Ishikawa (cell line): ENCODE results near the gene CIC.

Experiments used
- CEBPB ChIP-seq: IDR thresholded peaks from 2 replicates; pipeline ENCODE4 v1.6.1; 2012
- CREB1 ChIP-seq: IDR thresholded peaks from 2 replicates; pipeline ENCODE4 v1.6.1; 2012; ENCODE audit warnings: low read depth
- EGR1 ChIP-seq: IDR thresholded peaks from 2 replicates; pipeline ENCODE4 v1.6.1; 2012
- EP300 ChIP-seq: IDR thresholded peaks from 2 replicates; pipeline ENCODE4 v1.6.1; 2012; ENCODE audit warnings: borderline replicate concordance
- FOXM1 ChIP-seq: IDR thresholded peaks from 2 replicates; pipeline ENCODE4 v1.6.1; 2012; ENCODE audit warnings: low read depth, borderline replicate concordance
- MAX ChIP-seq: IDR thresholded peaks from 2 replicates; pipeline ENCODE4 v1.6.1; 2012
- NFIC ChIP-seq: IDR thresholded peaks from 2 replicates; pipeline ENCODE4 v1.6.1; 2012
- RAD21 ChIP-seq: IDR thresholded peaks from 2 replicates; pipeline ENCODE4 v1.6.1; 2012; ENCODE audit warnings: low read depth
- REST ChIP-seq: IDR thresholded peaks from 2 replicates; pipeline ENCODE4 v1.6.1; 2012; ENCODE audit warnings: low read depth, mild to moderate bottlenecking
- TAF1 ChIP-seq: IDR thresholded peaks from 2 replicates; pipeline ENCODE4 v1.6.1; 2012; ENCODE audit warnings: low read depth, mild to moderate bottlenecking
- TCF12 ChIP-seq: IDR thresholded peaks from 2 replicates; pipeline ENCODE4 v1.6.1; 2012; ENCODE audit warnings: low read depth
- TEAD4 ChIP-seq: IDR thresholded peaks from 2 replicates; pipeline ENCODE4 v1.6.1; 2012
- YY1 ChIP-seq: IDR thresholded peaks from 2 replicates; pipeline ENCODE4 v1.6.1; 2012; ENCODE audit warnings: low read depth
- ZBTB7A ChIP-seq: IDR thresholded peaks from 2 replicates; pipeline ENCODE4 v1.6.1; 2012; ENCODE audit warnings: low read depth
- TF ChIP-seq, protein P1 (sequence below): IDR thresholded peaks from 2 replicates; pipeline ENCODE4 v1.6.1; 2012

The CIC gene

GRCh38 chr19:42244347-42245220 lies 24.5 kb upstream of the CIC start:
- TF ChIP-seq FOXM1 (no peak), TCF12 (peak; percentile 52; the same call in 1 of the 2 replicates), ZBTB7A (no peak), MAX (peak; percentile 65), EP300 (no peak), EGR1 (peak; percentile 8; the same call in 1 of the 2 replicates), CEBPB (no peak; the same call in 1 of the 2 replicates), YY1 (peak; percentile 61), CREB1 (peak; percentile 66), TAF1 (peak; percentile 57), TEAD4 (no peak), NFIC (peak; percentile 7; the same call in 1 of the 2 replicates), REST (no peak), RAD21 (peak; percentile 25; the same call in 1 of the 2 replicates)
- TF ChIP-seq, protein P1, sequence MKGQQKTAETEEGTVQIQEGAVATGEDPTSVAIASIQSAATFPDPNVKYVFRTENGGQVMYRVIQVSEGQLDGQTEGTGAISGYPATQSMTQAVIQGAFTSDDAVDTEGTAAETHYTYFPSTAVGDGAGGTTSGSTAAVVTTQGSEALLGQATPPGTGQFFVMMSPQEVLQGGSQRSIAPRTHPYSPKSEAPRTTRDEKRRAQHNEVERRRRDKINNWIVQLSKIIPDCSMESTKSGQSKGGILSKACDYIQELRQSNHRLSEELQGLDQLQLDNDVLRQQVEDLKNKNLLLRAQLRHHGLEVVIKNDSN: peak; percentile 90

DNA sequence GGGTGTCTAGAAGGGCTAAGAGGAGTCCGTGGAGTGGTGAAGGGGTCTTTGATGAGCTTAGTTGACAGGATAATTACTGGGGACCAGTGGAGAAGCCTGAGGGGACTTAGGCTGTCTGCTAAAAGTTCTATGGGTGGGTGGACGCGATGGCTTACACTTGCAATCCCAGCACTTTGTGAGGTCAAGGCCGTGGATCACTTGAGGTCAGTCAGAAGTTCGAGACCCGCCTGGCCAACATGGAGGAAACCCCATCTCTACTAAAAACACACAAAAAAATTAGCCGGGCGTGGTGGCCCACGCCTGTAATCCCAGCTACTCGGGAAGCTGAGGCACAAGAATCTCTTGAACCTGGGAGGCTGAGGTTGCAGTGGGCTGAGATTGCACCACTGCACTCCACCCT lies 23.8 kb upstream of the CIC start:
- no peak for TF ChIP-seq TCF12

DNA sequence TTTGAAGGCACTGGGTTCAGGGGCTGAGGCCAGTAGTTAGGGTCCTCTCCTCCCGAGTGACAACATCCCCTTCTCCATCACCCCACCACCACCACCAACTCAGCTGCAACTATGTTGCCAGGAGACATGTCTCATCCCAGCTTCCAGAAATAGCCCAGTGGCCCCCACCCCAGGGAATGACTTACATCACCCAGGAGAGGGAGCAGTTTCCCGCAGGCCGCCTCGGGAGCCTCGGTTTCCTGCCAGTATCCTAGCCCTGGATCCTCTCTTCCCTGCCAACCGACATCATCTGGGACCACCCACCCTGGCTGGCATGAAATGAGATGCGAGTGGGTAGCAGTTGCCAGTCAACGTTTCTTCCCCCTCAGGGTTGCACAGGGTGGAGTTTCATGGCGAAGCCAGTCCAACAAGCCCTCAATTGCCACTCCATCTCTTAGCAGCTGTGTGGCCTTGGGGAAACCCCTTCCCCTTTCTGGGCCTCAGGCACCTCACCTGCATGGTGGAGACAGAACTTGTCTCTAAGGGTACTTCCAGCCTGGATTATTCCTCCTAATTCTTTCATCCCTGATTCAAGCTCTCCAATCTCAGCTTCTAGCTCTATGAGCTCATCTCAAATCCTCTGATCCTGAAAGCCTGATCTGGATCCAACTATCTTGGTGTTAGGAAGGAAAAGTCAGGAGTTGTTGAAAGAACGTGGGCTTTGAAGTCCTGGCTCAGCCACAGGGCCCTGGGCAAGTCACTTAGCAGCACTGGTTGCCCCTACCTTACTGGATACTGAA lies 22.7 kb upstream of the CIC start:
- no peak for TF ChIP-seq REST
- peak; percentile 31; the same call in 1 of the 2 replicates for TF ChIP-seq RAD21

DNA sequence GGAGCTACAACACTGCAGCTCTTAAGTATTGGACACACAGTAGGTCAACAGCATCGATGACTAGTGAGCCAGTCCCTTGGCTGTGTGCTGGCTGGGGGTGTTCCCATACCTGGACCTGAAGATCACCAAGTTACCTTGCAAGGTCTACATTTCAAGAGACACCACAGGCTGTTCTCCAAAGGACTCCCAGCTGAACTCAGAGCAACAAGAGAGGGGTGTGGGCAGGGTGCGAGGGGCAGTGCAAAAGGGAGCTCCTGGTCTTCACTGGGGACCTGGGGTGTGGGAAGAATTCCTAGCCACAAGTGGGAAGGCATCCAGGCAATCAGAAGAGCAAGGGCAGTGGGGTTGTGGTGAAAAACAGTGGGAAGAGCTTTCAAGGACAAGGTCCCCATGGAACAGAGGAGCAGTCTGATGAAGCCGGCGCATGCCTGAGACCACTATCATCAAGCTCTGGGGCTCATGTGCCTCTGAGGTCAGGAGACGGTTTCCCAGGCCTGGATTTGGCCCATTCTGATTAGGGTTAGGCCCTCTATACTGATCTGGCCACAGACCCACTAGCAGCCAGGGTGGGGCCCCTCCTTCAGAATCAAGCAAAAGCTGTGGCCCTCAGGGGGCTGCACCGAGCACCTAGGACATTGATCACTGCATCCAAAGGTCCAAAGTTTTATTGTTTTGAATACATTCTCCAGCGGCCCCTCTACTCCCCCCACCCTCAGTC lies 22.0 kb upstream of the CIC start:
- TF ChIP-seq RAD21 (no peak), TEAD4 (no peak), REST (no peak), FOXM1 (no peak), CEBPB (no peak), EP300 (no peak), MAX (no peak), EGR1 (no peak), TCF12 (no peak)
- TF ChIP-seq, protein P1: no peak
